Nephron progenitor cell (in vitro differentiated cells): ENCODE measurements around the gene GRIK1.
A peak's percentile ranks its signal among the peaks of the same experiment; 100 is the strongest.

Source experiments
- DNase-seq: peaks from one replicate; pipeline ENCODE4 v3.0.0; 2021
- H3K27ac Mint-ChIP-seq: 2 replicates; pipeline ENCODE4 v1.8.0; 2021; ENCODE audit warnings: mild to moderate bottlenecking, moderate library complexity, mixed read lengths
- H3K27me3 Mint-ChIP-seq: 2 replicates; pipeline ENCODE4 v1.8.0; 2021; ENCODE audit warnings: mild to moderate bottlenecking, low read depth, mixed read lengths; ENCODE audit not compliant: poor library complexity
- H3K36me3 Mint-ChIP-seq: 2 replicates; pipeline ENCODE4 v1.8.0; 2021; ENCODE audit warnings: low read depth, mixed read lengths
- H3K4me1 Mint-ChIP-seq: 2 replicates; pipeline ENCODE4 v1.8.0; 2021; ENCODE audit warnings: mixed read lengths
- H3K4me3 Mint-ChIP-seq: 2 replicates; pipeline ENCODE4 v1.8.0; 2021; ENCODE audit warnings: mild to moderate bottlenecking, moderate library complexity, mixed read lengths
- H3K9me3 Mint-ChIP-seq: 2 replicates; pipeline ENCODE4 v1.8.0; 2021; ENCODE audit warnings: mild to moderate bottlenecking, moderate library complexity, mixed read lengths
- TF ChIP-seq, protein P1 (sequence below): fragments of 200-600 bp; sonication (generic); IDR thresholded peaks from 2 replicates; pipeline ENCODE4 v1.5.0; 2021; ENCODE audit warnings: antibody characterized with exemption

Gene GRIK1

DNA sequence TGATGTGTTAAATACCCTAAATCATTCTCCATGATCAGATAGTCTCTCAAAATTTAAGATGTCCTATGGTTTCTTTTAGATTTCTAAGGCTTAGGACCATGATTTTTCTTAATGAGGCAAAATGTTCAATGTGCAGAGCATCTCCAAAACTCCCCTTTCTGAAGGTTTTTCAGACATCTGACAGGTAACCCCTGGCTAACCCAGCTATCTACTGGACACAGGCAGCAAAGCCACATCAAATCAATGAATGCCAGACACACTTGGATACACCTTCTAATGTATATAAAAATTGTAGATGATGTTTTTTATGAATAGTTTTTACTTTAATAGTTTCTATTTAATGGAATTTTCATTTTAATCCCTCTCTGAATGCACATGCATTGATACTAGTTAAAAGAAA is 285.6 kb downstream of the GRIK1 start:
- no peak overlapping the region for H3K27ac Mint-ChIP-seq
- H3K27me3 Mint-ChIP-seq = no peaks in the 10 kb centered on the region
- TF ChIP-seq, protein P1, sequence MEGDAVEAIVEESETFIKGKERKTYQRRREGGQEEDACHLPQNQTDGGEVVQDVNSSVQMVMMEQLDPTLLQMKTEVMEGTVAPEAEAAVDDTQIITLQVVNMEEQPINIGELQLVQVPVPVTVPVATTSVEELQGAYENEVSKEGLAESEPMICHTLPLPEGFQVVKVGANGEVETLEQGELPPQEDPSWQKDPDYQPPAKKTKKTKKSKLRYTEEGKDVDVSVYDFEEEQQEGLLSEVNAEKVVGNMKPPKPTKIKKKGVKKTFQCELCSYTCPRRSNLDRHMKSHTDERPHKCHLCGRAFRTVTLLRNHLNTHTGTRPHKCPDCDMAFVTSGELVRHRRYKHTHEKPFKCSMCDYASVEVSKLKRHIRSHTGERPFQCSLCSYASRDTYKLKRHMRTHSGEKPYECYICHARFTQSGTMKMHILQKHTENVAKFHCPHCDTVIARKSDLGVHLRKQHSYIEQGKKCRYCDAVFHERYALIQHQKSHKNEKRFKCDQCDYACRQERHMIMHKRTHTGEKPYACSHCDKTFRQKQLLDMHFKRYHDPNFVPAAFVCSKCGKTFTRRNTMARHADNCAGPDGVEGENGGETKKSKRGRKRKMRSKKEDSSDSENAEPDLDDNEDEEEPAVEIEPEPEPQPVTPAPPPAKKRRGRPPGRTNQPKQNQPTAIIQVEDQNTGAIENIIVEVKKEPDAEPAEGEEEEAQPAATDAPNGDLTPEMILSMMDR = no peak
- no peak for DNase-seq
- H3K36me3 Mint-ChIP-seq = peaks cover 13% of the 10 kb centered on the region
- H3K4me3 Mint-ChIP-seq = no peak overlapping the region
- peaks cover 55% of the 10 kb centered on the region for H3K4me1 Mint-ChIP-seq
- H3K9me3 Mint-ChIP-seq = peaks cover 20% of the 10 kb centered on the region

DNA sequence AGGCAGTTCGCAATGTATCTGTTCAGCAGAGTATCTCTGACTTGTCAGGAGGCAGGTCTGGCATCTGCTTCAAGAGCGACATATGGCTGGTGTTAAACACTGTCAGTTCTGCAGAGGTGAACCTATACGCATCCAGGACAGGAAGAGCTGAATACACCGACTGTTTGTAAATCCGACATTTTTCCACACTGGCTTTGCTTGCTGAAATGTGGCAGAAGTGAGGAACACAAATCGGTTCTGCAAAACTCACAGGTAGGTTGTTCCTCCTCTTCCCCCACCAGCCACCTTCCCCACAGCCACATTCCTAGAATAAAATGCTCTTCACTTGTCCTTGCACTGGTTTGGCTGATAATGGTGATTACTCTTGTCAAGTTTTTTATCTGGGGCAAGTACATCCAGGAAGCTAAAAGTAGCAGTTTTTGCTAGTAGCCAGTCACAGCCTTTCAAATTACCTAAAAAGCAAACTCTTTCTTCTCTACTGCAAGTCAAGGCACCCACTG is 289.2 kb downstream of the GRIK1 start:
- no peak overlapping the region for H3K27ac Mint-ChIP-seq
- no peak for DNase-seq
- peaks cover 10% of the 10 kb centered on the region for H3K36me3 Mint-ChIP-seq
- no peaks in the 10 kb centered on the region for H3K27me3 Mint-ChIP-seq
- H3K4me3 Mint-ChIP-seq = no peak overlapping the region
- H3K4me1 Mint-ChIP-seq = peaks cover 34% of the 10 kb centered on the region
- peaks cover 9% of the 10 kb centered on the region for H3K9me3 Mint-ChIP-seq
- TF ChIP-seq, protein P1 = no peak

DNA sequence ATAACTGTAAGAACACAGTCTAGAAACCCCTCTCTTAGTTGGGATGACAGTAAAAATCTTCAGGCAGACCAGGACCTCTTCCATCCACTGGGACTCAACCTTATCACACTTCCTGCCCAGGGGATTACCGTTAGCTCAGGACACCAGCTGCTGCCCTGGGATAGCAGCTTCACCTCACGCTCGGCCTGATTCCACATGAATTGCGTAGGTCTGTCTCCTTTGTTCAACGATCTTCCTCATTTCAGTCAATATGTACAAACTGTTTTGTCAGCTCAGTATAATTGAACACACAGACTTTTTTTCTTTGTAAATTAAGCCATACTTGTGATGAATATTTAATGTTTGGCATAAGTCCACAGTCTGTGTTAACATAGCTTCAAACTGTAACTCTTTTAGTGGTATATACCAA is 290.4 kb downstream of the GRIK1 start:
- H3K9me3 Mint-ChIP-seq = peaks cover under 1% of the 10 kb centered on the region
- H3K27ac Mint-ChIP-seq = peak overlapping the region; percentile 73
- no peak overlapping the region for H3K4me3 Mint-ChIP-seq
- no peak for DNase-seq
- H3K27me3 Mint-ChIP-seq = no peaks in the 10 kb centered on the region
- H3K4me1 Mint-ChIP-seq = peaks cover 27% of the 10 kb centered on the region
- TF ChIP-seq, protein P1 = no peak
- peaks cover 3% of the 10 kb centered on the region for H3K36me3 Mint-ChIP-seq

DNA sequence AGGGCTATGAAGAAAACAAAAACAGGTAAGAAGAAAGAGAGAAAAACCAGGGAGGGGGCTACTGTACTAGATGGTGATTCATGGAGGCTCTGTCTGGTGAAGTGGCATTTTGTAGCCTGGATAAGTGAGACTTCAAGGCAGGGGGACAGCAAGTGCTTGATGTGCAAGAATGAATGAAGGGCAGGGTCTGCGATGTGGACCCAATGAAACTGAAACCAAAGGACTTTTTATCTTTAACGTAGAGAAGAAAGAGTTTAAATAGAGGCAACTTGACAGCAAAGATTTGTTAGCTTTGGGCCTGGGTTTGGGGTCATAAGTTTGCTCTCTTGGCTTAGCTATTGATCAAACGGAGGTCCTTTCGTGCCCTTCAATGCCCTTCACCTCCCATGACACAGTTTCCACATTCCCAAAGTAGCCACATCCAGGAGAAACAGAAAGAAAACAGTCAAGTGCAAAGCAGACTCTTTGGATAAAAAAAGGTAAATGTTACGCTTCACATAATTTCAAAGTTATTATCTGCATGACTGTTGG is 291.0 kb downstream of the GRIK1 start:
- no peak overlapping the region for H3K27ac Mint-ChIP-seq

DNA sequence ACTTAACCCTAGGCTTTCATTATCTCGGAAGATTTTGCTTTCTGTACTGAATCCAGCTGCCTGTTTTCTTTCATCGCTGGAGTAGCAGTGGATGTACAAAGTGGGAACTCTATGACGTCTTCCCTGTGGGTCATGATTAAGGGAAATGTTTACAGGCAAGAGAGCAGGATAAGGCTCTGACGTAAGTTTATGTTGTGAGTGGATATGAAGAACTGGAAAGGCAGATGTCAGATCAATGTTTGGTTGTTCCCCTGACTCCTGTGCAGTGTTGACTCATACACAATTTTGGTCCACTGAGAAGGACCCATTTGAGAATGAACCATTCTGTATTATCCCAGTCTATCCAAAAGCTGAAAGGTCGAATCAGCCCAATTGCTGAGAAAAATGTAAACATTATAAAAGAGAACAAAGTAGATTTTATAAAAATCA is 292.4 kb downstream of the GRIK1 start:
- H3K27ac Mint-ChIP-seq = no peak overlapping the region
- no peaks in the 10 kb centered on the region for H3K27me3 Mint-ChIP-seq
- TF ChIP-seq, protein P1 = no peak

More for the DNA sequence above, 291.0 kb downstream of the GRIK1 start:
- Mint-ChIP-seq H3K4me3 (no peak overlapping the region), H3K9me3 (no peaks in the 10 kb centered on the region), H3K36me3 (no peaks in the 10 kb centered on the region), H3K27me3 (no peaks in the 10 kb centered on the region), H3K4me1 (peaks cover 25% of the 10 kb centered on the region)
- TF ChIP-seq, protein P1 = no peak
- no peak for DNase-seq

More for the DNA sequence above, 292.4 kb downstream of the GRIK1 start:
- Mint-ChIP-seq H3K36me3 (no peaks in the 10 kb centered on the region), H3K4me3 (no peak overlapping the region), H3K4me1 (peaks cover 25% of the 10 kb centered on the region), H3K9me3 (no peaks in the 10 kb centered on the region)
- DNase-seq = no peak
